Measurements from ENCODE around the gene KCTD15.

KCTD15 gene, protein sequence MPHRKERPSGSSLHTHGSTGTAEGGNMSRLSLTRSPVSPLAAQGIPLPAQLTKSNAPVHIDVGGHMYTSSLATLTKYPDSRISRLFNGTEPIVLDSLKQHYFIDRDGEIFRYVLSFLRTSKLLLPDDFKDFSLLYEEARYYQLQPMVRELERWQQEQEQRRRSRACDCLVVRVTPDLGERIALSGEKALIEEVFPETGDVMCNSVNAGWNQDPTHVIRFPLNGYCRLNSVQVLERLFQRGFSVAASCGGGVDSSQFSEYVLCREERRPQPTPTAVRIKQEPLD

DNA sequence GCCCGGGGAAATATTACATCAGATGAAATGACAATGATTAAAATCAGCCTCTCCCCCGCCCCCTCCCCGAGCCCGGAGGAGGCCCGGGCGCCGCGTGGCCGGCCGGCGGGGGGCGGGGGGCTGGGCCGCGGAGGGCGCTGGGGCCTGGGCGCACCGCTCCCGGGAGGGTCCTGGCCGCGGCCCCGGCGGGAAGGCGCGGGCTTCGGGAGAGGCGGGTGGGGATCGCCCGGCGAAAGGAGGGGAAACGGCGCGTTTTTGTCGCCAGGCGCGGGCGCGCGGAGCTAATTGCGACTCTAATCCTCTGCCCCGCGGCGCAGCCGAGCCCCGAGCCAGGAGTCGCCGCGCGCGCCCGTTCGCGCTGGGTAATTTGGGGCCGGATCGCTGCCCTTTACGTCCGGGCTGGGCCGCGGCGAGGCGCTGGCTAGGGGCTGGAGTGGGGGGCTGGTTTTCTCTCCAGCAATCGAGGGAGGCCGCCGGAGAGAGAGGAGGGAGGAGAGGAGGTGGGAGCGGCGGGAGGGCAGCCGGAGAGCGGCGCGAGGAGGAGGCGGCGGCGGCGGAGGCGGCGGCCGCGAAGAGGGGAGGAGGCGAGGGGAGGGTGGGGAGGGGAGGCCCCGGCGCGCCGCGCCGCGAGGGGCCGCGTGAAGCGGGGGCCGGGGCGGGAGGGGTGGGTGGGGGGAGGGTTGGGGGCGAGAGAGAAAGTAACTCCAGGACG lies at the start of gene KCTD15:
TSS of gene KCTD15 (plus strand) at position 707 of the 712 bp plus-strand sequence. CDS start 3,585 bp downstream, outside the sequence.
- no peak for DNase-seq (ENCODE audit: low read depth in 1 of 2, low spot score in 1 of 2)

DNA sequence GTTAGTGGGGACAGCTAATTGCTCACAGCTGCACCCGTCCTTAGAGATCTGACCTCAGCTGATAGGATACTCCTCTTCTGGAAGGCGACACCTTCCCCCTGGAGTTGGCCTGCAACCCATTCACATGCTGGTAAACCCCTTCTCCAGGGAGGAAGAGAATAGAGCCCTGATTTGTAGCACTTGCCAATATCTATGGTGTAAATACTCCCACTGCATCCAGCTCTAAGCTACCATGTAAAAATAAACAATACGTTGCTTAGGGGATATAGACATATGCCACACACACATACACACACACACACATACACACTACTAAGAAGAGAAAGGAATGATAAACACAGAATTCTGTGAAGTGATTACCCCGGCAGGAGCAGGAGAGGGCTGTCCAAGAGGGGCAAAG lies 49.4 kb upstream of the KCTD15 start:
- no peak for DNase-seq (ENCODE audit: low read depth in 1 of 2, low spot score in 1 of 2)

GRCh38 chr19:33748231-33748630 lies 48.4 kb upstream of the KCTD15 start:
- DNase-seq (ENCODE audit: low read depth in 1 of 2, low spot score in 1 of 2): no peak

DNA sequence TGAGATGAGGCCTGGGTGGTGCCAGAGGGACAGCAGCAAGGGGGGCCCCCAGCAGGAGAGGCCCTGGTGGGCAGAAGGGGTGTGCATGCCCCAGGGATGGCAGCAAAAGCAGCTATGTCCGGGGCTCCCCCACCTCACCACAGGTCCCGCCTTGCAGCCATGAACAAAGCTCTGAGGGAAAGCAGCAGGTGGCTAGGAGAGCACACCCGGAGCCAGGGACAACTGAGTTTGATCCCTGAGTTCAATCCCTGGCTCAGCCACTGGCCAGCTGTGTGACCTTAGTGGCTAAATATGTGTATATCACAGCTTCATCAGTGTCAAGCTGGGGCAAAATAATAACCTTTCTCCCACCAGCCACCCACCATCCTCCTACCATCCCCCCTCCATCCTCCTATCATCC lies 47.7 kb upstream of the KCTD15 start:
- no peak for DNase-seq (ENCODE audit: low read depth in 1 of 2, low spot score in 1 of 2)

- DNase-seq (ENCODE audit: low read depth in 1 of 2, low spot score in 1 of 2): no peak
Observed at GRCh38 chr19:33749619-33750175, 47.0 kb upstream of the KCTD15 start.

DNA sequence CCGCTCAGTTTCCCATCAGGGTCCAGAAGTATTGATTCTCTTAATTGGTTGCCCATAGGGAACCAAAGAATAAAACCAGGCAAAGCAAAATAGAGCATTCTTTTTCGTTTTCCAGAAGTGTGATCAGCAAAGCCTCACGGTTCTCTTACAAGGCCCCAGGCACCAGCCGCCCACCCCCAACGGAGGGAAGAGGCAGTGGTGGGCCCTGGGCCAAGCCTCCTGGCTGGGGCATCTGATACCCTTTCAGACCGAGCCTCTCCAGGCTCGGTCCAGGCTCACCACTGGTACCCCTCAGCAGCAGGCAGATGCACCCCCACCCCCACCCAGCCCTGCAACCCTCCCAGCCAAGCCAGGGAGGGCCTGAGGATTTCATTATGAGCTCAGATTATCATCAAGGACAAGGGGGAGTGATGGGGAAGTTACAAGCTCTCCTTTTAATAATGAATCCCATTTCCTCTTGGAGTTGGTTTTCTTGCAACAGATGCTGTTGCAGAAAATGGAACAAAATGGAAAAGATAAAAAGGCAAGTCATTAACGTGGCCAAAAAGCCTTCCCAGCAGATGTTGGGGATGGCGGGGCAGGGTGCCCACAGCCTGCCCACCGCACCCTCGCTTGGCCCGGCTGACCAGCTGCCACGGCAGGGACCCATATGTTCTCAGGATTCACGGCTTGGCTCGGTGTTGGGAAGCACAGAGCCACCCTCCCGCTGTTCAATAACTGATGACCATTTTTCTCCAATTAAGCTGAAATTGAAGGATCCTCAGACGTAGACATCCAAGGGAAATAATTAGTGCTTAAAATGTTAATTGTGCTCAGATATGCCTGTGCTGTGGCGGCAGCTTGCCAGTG lies 45.9 kb upstream of the KCTD15 start:
- DNase-seq (ENCODE audit: low read depth in 1 of 2, low spot score in 1 of 2): no peak

DNA sequence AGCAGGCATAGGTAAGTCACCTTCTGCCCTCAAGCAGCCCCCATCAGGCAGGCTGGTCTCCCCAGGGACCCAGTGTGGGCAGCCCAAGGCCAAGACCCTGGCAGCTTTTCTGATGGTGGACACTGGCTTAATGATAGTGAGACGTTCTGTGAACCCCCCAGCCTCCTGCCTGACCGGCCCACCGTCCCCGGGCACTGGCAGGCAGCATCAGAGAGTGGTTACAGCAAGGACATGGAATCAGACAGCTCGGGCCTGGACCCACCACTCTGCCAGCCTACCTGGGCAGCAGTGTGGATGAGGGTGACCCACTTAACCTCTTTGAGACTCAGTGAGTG lies 45.3 kb upstream of the KCTD15 start:
- DNase-seq (ENCODE audit: low read depth in 1 of 2, low spot score in 1 of 2): no peak

DNA sequence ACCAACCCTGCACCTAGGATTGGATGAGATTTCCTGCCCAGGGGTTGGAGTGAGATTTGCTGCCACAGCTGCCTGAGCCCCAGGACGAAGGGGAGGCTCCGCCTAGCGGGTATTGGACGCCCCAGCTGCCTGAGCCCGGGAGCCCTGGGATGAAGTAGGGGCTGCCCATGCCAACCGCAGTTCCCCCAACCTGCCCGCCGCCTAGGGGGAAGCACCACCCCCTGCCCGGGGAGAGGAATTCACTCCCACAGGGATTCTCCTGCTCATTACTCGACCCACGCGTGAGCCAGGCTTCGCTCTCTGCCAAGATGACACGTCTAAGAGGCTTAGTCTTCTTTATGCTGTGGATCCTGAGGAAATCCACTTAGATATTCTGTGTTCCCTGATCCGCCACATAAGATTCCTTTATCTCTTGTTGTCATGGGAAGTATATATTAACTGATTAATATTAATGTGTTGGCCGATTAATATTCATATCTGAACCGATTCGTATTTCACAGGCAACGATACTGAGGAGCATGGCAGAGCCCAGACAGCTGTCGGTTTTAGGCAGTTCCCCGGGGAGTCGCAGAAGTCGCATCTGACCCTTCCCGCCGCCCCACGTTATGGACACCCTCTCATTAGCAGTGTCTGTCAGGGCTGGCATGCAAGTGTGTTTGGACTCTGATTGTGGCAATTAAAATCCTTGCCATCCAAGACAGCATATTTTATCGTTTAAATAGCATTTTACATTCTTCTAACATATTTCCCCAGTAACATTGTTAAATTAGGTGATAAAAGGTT lies 44.5 kb upstream of the KCTD15 start:
- DNase-seq (ENCODE audit: low read depth in 1 of 2, low spot score in 1 of 2): no peak

- no peak for DNase-seq (ENCODE audit: low read depth in 1 of 2, low spot score in 1 of 2)
Observed at GRCh38 chr19:33752945-33753344, 43.7 kb upstream of the KCTD15 start.

GRCh38 chr19:33754361-33754760 lies 42.3 kb upstream of the KCTD15 start:
- no peak for DNase-seq (ENCODE audit: low read depth in 1 of 2, low spot score in 1 of 2)

DNA sequence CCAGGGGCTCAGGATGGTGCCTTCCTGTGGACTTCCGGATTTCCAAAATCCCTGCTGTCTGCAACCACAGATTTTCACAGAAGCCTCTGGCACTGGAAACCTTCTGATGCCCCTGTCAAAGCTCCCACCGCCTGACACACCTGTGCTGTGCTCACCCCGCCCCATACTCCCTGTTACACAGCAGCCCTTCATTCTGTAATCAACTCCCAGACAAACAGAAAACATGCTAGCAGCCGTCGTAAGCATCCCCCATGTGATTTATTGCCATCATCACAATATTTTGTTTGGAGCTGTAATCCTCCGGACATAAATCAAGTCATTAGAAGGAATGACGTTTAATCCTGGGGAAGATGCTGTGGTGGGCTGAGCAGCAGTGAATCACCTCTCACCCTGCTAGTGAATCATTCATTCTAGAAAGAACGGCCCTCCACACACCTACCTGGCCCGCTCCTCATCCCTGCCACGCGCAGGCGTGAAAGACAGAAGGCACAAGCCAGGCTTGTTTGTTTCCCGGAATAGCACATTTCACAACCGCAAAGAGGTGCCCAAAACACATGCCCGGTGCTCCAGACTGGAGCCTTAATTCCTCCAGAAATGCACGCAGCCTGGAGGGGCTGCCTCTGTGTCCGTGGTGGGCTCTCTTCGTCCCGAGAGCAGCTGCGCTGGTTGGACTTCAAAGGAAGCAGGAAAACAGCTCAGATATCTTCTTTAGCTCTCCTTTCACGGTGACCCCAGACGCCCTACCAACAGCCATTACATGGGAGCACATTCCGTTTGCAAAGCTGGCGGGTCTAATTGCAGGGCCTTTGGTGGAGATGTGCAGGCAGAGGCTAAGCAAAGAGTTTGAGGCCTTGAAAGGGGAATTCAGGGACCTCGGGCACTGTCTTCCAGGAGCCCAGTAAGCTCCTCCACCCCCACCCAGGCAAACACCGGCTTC lies 41.3 kb upstream of the KCTD15 start:
- no peak for DNase-seq (ENCODE audit: low read depth in 1 of 2, low spot score in 1 of 2)

DNA sequence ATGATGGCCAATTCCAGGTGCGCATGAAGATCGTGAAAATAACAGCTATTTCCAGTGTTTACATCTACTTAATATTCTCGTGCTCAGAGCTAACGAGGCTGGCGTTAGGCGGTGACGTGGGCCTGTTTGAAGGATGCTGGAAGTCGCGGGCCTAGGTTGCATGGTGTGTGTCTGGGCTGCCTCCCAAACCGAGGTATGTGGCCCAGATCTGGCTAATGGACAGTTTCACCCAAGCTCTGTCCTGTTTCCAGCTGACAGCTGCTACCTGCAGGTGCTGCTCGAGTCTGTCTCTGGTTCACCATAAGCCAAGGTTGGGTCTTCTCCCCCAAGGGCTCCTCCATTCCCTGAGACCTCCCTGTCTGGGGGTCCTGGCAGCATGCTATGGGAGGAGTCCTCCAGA lies 40.5 kb upstream of the KCTD15 start:
- DNase-seq (ENCODE audit: low read depth in 1 of 2, low spot score in 1 of 2): no peak

GRCh38 chr19:33758541-33759013 lies 38.1 kb upstream of the KCTD15 start:
- DNase-seq (ENCODE audit: low read depth in 1 of 2, low spot score in 1 of 2): no peak

DNA sequence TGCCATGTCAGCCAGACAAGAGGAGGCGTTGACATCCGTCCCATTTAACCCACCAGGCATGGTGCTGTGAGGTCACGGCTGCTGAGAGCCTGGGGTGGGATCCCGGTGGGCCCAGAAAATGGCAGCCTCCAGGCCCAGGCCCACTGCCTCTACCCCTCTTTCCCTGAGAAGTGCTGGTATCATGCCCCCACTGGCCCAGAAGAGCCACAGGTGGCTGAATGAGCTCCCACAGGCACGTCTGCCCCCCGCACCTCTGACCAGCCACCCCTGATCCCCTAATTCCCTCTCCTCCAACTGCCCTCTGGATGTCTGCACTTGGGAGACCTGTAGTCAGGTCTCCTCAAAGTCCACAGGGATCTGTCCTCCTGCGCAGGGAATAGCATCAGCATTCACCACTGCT lies 37.3 kb upstream of the KCTD15 start:
- DNase-seq (ENCODE audit: low read depth in 1 of 2, low spot score in 1 of 2): no peak

- DNase-seq (ENCODE audit: low read depth in 1 of 2, low spot score in 1 of 2): no peak
Observed at GRCh38 chr19:33763633-33764371, 32.9 kb upstream of the KCTD15 start.

DNA sequence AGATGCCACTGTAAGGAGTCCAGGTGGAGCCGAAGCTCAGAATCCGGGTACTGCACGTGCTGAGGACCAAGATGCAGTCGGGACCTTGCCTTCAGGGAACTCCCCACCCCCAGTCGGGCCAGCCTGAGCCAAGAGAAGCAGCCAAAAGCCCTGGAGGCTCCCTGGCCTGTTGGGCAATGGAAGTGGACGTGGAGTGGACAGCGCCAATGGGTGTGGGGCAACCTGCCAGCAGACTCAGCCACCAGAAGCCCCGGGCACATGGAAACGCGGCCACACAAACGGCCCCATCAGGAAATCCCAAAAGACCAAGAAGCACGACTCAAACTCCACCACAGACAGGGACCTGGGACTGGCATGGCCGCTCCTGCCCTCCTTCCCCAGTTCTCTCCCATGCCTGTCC lies 30.0 kb upstream of the KCTD15 start:
- no peak for DNase-seq (ENCODE audit: low read depth in 1 of 2, low spot score in 1 of 2)

DNA sequence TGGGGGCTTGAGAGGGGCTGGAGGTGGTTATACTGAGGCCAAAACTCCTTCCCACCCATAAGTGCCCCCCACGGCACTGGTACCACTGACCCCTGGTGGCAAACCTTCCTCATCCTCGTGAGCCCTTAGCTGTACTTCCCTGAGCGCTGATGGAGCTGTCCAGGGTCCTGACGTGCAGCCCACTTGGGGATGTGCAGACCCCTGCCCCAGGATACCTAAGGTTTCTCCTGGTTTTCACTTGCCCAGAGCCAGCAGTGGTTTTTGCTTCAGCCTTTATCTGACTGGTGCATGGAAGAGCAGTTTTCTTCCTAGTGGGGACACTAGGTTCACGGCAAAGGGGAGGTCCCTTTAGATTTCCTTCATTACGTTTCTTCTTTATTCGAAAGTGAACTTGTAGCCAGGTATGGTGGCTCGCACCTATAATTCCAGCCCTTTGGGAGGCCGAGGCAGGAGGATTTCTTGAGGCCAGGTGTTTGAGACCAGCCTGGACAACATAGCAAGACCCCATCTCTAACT lies 28.7 kb upstream of the KCTD15 start:
- no peak for DNase-seq (ENCODE audit: low read depth in 1 of 2, low spot score in 1 of 2)

- DNase-seq (ENCODE audit: low read depth in 1 of 2, low spot score in 1 of 2): no peak
Observed at GRCh38 chr19:33769208-33769607, 27.5 kb upstream of the KCTD15 start.

DNA sequence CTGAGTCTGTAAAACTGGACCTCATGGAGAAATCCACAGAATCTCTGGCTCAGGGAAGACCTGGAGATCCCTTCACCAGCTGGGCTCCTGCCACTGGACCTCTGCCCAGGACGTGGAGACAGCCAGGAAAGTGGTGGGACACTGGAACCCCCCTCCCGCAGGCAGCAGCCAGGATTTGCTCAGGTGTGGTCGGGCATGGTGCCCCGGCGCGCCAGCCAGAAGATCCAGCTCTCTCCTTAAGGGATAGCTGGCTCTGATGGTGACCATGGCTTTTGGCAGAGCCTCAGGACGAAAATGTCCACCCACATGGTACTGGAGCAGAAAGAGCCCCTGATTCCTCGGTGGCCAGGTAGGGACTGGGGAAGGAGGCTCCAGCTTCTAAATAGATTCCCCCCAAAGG lies 26.6 kb upstream of the KCTD15 start:
- DNase-seq (ENCODE audit: low read depth in 1 of 2, low spot score in 1 of 2): no peak
